HG03039 (cell line): Measurements from ENCODE around the gene JAM3.
"Not testable (repeated sequence)": the region's sequence is repeated elsewhere in the genome, so short reads cannot be mapped to it uniquely, and the experiment has no call there.

Experiments used
- ATAC-seq: cut with Tn5 transposase; IDR thresholded peaks from one replicate; pipeline ENCODE4 v1.9.1; 2021; ENCODE audit warnings: mild to moderate bottlenecking, moderate library complexity; ENCODE audit not compliant: unreplicated experiment

Gene JAM3

DNA sequence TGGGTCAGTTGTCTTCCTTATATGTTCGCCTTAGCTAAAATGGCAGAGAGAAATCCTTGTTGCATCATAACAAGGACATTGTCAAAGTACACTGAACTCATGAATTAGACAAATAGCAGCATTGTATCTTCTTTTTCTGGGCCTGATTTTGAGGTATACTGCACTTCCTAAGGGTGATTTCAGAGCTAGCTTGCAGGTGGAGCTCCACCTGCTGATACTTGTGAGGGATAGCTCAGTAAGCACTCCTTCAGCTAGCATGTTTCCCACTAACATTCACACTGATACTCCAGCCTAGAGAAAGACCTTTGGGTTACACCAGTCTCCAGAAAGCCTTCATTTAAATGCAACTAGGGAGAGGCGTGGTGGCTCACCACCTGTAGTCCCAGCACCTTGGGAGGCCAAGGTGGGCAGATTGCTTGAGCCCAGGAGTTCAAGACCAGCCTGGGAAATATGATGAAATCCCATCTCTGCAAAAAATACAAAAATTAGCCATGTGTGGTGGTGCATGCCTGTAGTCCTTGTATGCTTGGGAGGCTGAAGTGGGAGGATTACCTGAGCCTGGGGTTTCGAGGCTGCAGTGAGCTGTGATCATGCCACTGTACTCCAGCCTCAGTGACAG is 29.8 kb downstream of the JAM3 start:
- ATAC-seq, result no peak

DNA sequence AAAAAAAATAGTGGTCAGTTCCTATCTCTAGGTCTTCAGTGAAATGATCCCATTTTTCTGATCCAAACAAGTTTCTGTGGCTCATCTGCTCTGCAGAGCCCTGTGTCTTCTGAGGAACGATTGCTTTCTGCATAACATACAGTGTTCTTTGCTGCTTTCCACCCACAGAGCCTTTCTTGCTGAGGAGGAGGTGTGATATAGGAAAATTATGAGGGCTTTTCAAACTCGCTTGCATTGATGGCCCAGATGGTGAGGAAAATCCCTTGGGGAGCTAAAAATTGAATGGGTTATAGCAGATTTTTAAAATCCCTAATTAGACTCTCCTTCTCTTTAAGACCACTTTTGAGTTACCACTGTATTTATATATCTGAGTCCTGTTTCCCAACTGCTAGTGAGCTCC is 31.3 kb downstream of the JAM3 start:
- ATAC-seq, result no peak

DNA sequence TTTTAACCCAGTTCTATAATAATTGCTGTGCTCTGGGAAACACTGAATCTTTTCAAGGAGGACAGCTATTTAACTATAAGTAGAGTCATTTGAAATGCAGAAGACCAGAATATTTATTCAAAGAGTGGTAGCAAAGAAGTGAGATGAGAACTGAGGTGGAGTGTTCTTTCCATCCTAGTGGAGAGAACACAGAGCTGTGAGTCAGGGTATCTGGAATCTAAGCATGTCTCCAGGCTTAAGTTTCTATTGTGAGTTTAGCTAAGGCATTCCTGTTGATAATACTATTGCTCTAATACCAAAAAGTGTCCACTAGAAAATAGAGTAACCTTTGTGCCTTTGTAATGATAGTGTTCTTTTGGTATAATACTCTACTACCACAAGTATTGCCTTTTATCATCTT is 32.4 kb downstream of the JAM3 start:
- no peak for ATAC-seq

DNA sequence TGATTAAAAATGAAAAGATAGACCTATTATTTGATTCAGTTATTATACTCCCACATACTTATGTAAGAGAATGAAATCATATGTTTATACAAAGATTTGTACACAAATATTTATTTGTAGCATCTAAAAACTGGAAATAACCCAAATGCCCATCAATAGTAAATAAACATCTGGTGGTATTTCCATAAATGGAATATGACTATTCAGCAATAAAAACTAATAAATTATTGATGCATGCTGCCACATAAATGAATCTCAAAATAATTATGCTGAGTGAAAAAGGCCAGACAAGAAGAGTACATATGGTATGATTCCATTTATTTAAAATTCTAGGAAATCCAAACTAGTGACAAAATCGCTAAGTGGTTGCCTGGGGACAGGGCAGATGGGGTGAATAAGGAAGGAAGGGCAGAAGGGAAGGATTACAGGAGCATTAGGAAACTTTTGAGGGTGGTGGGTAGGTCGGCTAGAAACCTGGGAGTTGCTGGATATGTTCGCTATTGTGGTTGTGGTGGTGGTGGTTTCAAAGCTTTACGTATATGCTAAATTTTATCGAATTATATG is 41.5 kb downstream of the JAM3 start:
- no peak for ATAC-seq

DNA sequence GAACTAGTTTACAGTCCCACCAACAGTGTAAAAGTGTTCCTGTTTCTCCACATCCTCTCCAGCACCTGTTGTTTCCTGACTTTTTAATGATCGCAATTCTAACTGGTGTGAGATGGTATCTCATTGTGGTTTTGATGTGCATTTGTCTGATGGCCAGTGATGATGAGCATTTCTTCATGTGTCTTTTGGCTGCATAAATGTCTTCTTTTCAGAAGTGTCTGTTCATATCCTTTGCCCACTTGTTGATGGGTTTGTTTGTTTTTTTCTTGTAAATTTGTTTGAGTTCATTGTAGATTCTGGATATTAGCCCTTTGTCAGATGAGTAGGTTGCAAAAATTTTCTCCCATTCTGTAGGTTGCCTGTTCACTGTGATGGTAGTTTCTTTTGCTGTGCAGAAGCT is 44.9 kb downstream of the JAM3 start:
- ATAC-seq, result not testable (repeated sequence)

DNA sequence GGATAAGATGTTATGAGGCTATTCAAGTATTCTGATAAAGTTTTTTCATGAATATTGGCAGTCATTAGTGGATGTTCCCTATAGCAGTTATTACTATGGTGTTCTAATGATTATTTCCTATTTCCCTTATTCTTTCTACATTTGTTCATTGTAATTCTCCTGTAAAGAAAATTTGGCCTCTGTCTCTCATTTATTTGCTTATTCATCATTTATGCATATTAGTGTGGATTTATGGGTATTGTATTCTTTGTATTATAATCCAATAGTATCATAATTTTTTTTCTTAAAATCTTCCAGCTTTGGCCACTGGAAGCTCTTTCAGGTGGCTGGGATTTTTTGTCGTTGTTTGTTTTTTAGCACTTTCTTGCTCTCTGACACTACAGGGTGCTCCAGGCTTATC is 47.3 kb downstream of the JAM3 start:
- no peak for ATAC-seq

- ATAC-seq, result no peak
Measured at GRCh38 chr11:134118006-134118405, 49.1 kb downstream of the JAM3 start.

- no peak for ATAC-seq
Measured at GRCh38 chr11:134119094-134119493, 50.2 kb downstream of the JAM3 start.

DNA sequence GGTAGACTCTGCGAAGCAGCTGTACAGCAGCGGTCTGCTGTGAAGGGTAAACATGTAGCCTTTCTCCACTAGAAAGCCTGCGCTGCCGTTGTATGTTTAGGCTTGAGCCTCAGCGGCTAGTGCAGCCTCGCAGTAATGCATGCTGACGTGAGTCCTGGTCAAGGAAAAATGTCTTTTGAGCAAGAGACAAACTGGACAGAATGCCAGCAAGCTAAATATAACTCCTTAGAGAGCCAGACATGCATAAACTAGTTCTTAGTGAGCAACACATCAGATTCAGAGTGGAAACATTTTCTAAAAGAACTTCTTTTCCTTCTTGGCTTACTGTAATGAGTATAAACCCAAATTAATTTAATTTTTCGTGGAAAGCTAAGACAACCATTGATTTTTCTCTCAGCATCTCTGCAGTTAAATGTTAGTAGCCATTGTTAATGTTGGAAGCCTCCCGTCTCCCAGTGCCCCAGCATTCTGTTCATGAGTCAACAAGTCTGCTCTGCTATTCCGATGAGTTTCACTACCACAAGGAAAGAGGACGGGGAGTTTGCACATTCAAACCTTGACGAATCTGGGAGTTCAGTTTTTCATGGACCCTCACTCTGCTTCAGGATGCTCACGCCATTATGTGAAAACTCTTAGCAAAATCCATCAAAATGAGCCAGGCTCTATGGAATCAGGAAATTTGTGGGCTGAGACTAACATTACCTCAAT is 51.4 kb downstream of the JAM3 start:
- no peak for ATAC-seq

DNA sequence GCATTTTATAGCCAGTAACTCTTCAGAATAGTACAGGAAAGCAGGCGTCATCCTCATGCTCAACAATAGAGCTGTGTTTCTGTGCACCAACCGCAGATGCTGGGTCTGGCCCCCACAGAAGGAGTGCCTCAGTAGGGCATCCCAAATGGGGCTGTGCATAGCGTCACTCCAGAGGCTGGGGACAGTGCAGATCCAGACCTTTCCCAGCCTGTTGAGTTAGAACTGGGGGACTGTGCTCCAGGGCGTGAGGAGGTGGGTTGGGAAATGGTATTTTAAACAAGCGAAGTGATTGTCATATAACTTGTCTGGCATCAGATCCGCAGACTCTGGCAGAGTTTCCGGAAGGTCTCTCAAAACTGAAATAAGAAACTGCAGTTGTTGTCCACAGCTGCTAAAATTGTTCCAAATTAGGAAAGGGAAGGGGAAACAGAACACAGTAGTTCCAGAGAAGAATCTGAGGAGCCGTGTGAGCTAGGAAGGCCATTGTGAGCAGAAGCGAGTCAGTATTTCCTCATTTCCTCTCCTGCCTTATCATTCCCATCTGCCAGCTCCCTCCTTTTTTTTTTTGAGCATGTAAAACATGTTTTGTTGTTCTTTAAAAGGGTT is 52.2 kb downstream of the JAM3 start:
- ATAC-seq, result no peak

DNA sequence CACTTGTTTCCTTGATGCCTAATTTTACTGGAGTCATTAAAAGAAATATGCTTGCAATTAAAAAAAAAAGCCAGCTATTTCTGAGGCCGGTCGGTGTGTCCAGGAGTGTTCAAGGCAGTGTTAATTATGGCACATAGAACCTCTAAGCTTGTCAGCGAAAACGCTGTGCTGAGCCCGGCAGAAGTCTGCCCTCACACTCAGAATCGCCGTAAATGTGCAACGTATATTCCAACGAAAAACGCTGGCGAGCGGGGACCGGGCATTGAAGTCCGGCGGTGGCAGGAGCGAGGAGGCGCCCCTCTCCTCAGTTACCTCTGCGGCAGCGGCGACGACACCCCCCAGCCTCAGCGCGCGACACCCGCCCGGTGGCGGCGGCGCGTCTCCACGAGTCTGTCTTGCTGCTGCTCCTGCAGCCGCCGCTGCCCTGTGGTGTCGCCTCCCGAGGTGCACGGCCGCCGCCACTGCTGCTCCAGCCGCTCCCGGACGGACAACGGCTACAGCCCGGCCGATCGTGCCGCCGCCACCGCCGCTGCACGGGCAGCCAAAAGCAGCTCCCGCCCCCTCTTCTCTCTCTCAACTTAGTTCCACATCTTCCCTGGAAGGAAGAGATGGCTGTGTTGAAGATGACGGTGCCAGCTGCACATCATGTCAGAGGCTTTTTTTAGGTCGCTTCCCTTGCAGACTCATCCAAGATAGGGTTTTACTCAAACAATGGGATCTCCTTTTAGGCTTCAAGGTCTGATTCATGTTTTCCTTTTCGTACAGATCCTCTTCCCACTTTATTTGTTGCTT is 56.0 kb downstream of the JAM3 start:
- no peak for ATAC-seq

- ATAC-seq, result no peak
Measured at GRCh38 chr11:134125507-134125906, 56.6 kb downstream of the JAM3 start.

DNA sequence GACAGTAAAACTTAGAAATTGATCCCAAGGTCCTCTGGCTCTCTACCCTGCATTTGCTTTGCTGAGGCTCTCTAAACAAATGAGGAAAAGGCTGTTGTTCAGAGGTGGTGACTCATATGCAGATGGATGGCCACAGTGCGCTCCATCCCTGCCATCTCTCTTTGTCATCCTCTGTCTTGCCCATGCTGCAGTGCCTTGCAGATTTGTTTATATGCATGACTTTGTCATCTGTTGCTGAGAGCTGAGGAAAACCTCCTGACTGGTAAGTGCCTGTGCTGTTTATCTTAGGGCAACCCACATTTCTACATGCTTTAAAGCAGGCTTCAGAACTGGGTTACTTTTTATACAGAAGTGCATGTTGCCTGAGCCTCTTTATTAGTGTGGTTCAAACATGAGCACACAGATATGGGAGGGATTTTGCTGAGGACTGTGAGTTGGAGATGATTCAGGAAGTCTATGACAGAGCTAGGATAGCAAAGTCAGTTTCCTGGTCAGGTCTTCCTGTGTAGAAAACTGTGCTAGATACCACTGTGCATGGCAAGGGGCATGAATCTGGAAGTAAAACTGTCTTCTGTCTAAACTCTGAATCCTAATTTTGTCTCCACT is 57.4 kb downstream of the JAM3 start:
- ATAC-seq, result no peak

DNA sequence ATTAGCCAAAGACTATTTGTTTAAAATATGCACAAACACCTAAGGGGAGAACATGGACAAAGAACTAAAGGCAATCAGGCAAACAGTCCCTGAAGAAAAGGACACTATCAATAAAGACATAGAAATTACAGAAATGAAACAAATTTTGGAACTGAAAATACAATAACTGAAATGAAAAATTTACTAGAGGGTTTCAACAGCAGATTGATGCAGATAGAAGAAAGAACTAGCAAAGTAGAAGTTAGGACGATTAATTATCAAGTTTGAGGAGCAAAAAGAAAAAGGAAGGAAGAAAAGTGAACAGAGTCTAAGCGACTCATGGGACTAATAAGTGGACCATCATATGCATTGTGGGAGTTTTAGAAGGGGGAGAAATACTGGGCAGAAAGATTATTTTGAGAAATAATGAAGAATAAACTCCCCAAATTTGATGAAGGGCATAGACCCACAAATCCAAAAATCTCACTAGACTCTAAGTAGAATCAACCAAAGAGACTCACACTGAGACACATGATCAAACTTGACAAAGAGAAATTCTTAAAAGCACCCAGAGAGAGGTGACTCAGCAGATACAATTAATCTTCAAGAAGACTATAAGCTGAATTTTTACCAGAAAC is 62.9 kb downstream of the JAM3 start:
- no peak for ATAC-seq

- ATAC-seq, result no peak
Measured at GRCh38 chr11:134132808-134133207, 63.9 kb downstream of the JAM3 start.

DNA sequence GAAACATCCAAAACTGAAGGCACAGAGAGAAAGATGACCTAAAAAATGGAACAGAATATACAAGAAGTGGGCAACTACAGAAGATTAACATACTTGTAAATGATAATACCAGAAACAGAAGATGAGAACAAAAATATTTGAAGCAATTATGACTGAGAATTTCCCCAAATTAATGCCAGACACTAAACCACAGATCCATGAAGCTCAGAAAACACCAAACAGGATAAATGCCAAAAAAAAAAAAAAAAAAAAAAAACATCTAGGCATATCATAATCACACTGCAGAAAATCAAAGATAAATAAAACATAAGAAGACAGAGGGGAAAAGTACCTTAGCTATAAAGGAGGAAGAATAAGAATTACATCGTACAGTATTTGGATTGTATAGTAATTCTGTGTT is 65.3 kb downstream of the JAM3 start:
- ATAC-seq, result no peak

DNA sequence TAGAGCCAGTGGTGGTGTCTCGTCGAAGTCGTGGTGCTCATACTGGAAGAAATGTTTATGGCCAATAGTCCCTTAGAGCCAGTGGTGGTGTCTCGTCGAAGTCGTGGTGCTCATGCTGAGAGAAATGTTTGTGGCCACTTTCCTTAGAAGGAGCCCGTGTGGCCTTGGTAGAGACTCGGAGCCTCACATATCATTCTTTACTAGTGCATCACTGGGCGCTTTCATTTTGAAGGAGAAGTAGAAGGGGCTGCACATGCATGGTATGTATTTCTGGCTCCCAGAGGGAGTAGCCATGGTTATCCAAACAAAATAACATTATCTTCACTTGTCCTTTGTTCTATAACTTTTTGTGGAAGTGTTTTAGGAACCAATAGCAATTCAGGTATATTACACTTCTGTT is 69.5 kb downstream of the JAM3 start:
- no peak for ATAC-seq

DNA sequence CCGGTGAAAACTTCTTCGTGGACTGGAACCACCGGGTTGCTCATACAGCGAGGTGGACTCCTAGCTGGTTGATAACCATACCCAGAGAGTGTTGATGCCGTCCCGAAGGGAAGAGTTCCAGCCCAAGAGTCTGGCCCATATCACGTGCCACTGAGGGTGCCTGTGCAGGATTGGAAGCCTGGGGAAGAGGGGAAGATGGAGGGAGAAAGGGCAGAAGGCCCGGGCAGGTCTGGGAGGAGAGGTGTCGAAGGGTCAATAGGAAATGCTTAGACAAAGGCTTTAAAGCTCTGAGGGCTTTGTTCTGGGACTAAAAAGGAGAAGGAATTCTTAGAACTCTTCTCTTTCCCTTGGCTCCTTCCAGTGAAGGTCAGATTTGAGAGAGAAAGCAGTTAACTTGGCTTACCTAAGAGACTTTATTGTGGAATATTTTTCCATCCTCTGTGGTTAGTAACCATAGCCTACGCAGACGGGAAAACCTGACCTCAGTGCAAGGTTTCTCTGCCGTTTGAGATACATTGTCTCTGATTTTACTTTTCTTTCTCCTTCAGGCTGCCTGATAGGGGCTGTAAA is 70.5 kb downstream of the JAM3 start:
- no peak for ATAC-seq

DNA sequence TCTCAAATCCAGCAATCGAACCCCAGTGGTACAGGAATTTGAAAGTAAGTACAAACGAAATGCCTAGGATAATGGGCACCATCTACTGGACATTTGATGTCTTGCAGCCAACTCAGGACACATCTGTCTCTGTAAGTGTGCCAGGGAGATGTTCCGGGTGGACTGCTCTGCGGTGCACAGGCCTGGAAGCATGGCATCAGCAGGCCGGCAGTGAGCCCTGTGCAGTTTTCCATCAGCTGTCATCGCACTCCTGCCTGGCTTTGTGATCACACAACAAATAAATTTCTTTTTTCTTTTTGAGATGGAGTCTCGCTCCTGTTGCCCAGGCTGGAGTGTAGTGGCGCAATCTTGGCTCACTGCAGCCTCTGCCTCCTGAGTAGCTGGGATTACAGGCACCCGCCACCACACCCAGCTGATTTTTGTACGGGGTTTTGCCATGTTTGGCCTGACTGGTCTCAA is 71.0 kb downstream of the JAM3 start:
- ATAC-seq, result no peak

GRCh38 chr11:134140961-134141490 is 72.2 kb downstream of the JAM3 start:
- no peak for ATAC-seq
